Hepatocyte (in vitro differentiated cells): Measurements from ENCODE around the gene TOGARAM2. TPM values are rescaled to one million over a fixed set of nuclear protein-coding genes. Genes with fewer than 3 reads are reported as not detected.

Source experiments
- DNase-seq: peaks from one replicate; pipeline ENCODE4 v3.0.0-alpha.2; 2016; ENCODE audit warnings: low spot score
- H2AFZ ChIP-seq: fragments of 200-600 bp; sonication (generic); 2 replicates; pipeline ENCODE4 v1.6.0; 2016; ENCODE audit warnings: antibody characterized with exemption, mild to moderate bottlenecking
- H3K27ac ChIP-seq: fragments of 200-600 bp; sonication (generic); 2 replicates; pipeline ENCODE4 v1.5.1; 2016; ENCODE audit warnings: mild to moderate bottlenecking
- H3K27me3 ChIP-seq: fragments of 200-600 bp; sonication (generic); 2 replicates; pipeline ENCODE4 v1.6.1; 2016
- H3K36me3 ChIP-seq: fragments of 200-600 bp; sonication (generic); replicated peaks from 2 replicates; pipeline ENCODE4 v1.5.1; 2016; ENCODE audit warnings: low read depth; ENCODE audit not compliant: insufficient read depth
- H3K4me1 ChIP-seq: fragments of 200-600 bp; sonication (generic); 2 replicates; pipeline ENCODE4 v1.5.1; 2016; ENCODE audit warnings: mild to moderate bottlenecking, moderate library complexity; ENCODE audit not compliant: insufficient read depth
- H3K4me2 ChIP-seq: fragments of 200-600 bp; sonication (generic); 2 replicates; pipeline ENCODE4 v1.6.0; 2016
- H3K4me3 ChIP-seq: fragments of 200-600 bp; sonication (generic); 2 replicates; pipeline ENCODE4 v1.5.1; 2016; ENCODE audit warnings: mild to moderate bottlenecking
- H3K79me2 ChIP-seq: fragments of 200-600 bp; sonication (generic); 2 replicates; pipeline ENCODE4 v1.6.0; 2017; ENCODE audit warnings: mild to moderate bottlenecking
- H3K9me2 ChIP-seq: fragments of 200-600 bp; sonication (generic); replicated peaks from 2 replicates; pipeline ENCODE4 v1.6.0; 2017; ENCODE audit warnings: mild to moderate bottlenecking; ENCODE audit not compliant: insufficient read depth
- H3K9me3 ChIP-seq: fragments of 200-600 bp; sonication (generic); 2 replicates; pipeline ENCODE4 v1.5.1; 2016; ENCODE audit warnings: low read depth, mild to moderate bottlenecking
- H4K20me1 ChIP-seq: fragments of 200-600 bp; sonication (generic); 2 replicates; pipeline ENCODE4 v1.6.0; 2016; ENCODE audit warnings: mild to moderate bottlenecking; ENCODE audit not compliant: insufficient read depth, poor library complexity, severe bottlenecking
- EZH2 ChIP-seq: fragments of 200-600 bp; sonication (generic); IDR thresholded peaks from 2 replicates; pipeline ENCODE4 v1.6.1; 2016; ENCODE audit warnings: antibody characterized with exemption, mild to moderate bottlenecking, borderline replicate concordance
- EZH2phosphoT487 ChIP-seq: fragments of 200-600 bp; sonication (generic); IDR thresholded peaks from one replicate; pipeline ENCODE4 v1.6.1; 2018; ENCODE audit warnings: antibody characterized with exemption, mild to moderate bottlenecking, low read depth, moderate library complexity; ENCODE audit not compliant: unreplicated experiment, severe bottlenecking
- WGBS: methylation state at CpG from one replicate; pipeline ENCODE4 v1.1.6; 2016; ENCODE audit warnings: low lambda C conversion rate; ENCODE audit errors: missing lambda C conversion rate; 5-methylcytosine and 5-hydroxymethylcytosine counted together
- polyA plus RNA-seq: library from polyadenylated mRNA; unstranded; fragments of >200 nt; fragmentation: Nextera tagmentation; extraction: Ambion mirVana; gene quantifications from 2 replicates; pipeline ENCODE4 v1.2.1, GENCODE V29; 2016
- total RNA-seq: library from RNA; depleted of rRNA; stranded (reverse); fragments of >200 nt; gene quantifications from 2 replicates; pipeline ENCODE4 v1.2.3, GENCODE V29; 2014
- TF ChIP-seq, protein P1 (sequence below): fragments of 200-600 bp; sonication (generic); IDR thresholded peaks from 2 replicates; pipeline ENCODE4 v1.5.1; 2016; ENCODE audit warnings: antibody characterized with exemption, mild to moderate bottlenecking; ENCODE audit not compliant: poor library complexity

TOGARAM2 gene
- total RNA-seq (0.47 and 0.92 TPM in 2 replicates), polyA plus RNA-seq (1.3 and 2.1 TPM in 2 replicates)

GRCh38 chr2:28981016-28981441 lies at the start of gene TOGARAM2:
Gene TOGARAM2 (plus strand): TSS chr2:28981298. CDS start chr2:28994835, 13,537 bp downstream.
- TF ChIP-seq EZH2 (no peak), EZH2phosphoT487 (no peak)
- TF ChIP-seq, protein P1, sequence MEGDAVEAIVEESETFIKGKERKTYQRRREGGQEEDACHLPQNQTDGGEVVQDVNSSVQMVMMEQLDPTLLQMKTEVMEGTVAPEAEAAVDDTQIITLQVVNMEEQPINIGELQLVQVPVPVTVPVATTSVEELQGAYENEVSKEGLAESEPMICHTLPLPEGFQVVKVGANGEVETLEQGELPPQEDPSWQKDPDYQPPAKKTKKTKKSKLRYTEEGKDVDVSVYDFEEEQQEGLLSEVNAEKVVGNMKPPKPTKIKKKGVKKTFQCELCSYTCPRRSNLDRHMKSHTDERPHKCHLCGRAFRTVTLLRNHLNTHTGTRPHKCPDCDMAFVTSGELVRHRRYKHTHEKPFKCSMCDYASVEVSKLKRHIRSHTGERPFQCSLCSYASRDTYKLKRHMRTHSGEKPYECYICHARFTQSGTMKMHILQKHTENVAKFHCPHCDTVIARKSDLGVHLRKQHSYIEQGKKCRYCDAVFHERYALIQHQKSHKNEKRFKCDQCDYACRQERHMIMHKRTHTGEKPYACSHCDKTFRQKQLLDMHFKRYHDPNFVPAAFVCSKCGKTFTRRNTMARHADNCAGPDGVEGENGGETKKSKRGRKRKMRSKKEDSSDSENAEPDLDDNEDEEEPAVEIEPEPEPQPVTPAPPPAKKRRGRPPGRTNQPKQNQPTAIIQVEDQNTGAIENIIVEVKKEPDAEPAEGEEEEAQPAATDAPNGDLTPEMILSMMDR: no peak
- Histone ChIP-seq H3K4me1 (peaks cover 16% of the 10 kb centered on the region), H3K79me2 (no peaks in the 10 kb centered on the region), H3K36me3 (no peaks in the 10 kb centered on the region), H3K9me2 (no peaks in the 10 kb centered on the region), H3K27me3 (no peaks in the 10 kb centered on the region), H3K4me2 (peak within 1 kb of the TSS; percentile 64), H4K20me1 (no peaks in the 10 kb centered on the region), H2AFZ (peak within 1 kb of the TSS; percentile 49), H3K4me3 (no peak within 1 kb of the TSS), H3K27ac (peak within 1 kb of the TSS; percentile 51), H3K9me3 (no peaks in the 10 kb centered on the region)
- 35% methylated on average over 10 of the region's 10 CpGs for WGBS
- DNase-seq: peak; percentile 70

- H3K79me2 ChIP-seq: peaks cover 15% of the 10 kb centered on the region
- no peaks in the 10 kb centered on the region for H4K20me1 ChIP-seq
- no peak overlapping the region for H3K4me2 ChIP-seq
- DNase-seq: no peak
- no peaks in the 10 kb centered on the region for H3K4me1 ChIP-seq
- no peaks in the 10 kb centered on the region for H3K9me2 ChIP-seq
- WGBS: 94% methylated on average over 2 of the region's 2 CpGs
- H3K27me3 ChIP-seq: no peaks in the 10 kb centered on the region
- TF ChIP-seq EZH2: no peak
- TF ChIP-seq EZH2phosphoT487: no peak
- H3K9me3 ChIP-seq: no peaks in the 10 kb centered on the region
- H3K36me3 ChIP-seq: peaks cover 3% of the 10 kb centered on the region
- no peak overlapping the region for H3K4me3 ChIP-seq
- H3K27ac ChIP-seq: no peak overlapping the region
- H2AFZ ChIP-seq: no peak overlapping the region
Measured at GRCh38 chr2:28934769-28935168, 46.3 kb upstream of the TOGARAM2 start.

- 96% methylated on average over 3 of the region's 3 CpGs for WGBS
- Histone ChIP-seq H3K9me3 (no peaks in the 10 kb centered on the region), H3K27me3 (no peaks in the 10 kb centered on the region), H3K4me1 (no peaks in the 10 kb centered on the region), H3K4me2 (no peak overlapping the region), H3K79me2 (peaks cover 2% of the 10 kb centered on the region), H3K27ac (no peak overlapping the region), H4K20me1 (no peaks in the 10 kb centered on the region), H2AFZ (no peak overlapping the region), H3K36me3 (no peaks in the 10 kb centered on the region), H3K4me3 (no peak overlapping the region), H3K9me2 (no peaks in the 10 kb centered on the region)
- TF ChIP-seq, protein P1: no peak
- no peak for TF ChIP-seq EZH2
- no peak for TF ChIP-seq EZH2phosphoT487
- no peak for DNase-seq
Measured at GRCh38 chr2:28941008-28941407, 40.1 kb upstream of the TOGARAM2 start.

GRCh38 chr2:28944535-28945248 lies 36.4 kb upstream of the TOGARAM2 start:
- H3K27me3 ChIP-seq: no peaks in the 10 kb centered on the region
- H3K9me3 ChIP-seq: no peaks in the 10 kb centered on the region
- H2AFZ ChIP-seq: no peak overlapping the region
- H3K9me2 ChIP-seq: no peaks in the 10 kb centered on the region
- no peak for DNase-seq
- H4K20me1 ChIP-seq: no peaks in the 10 kb centered on the region
- no peaks in the 10 kb centered on the region for H3K4me1 ChIP-seq
- H3K27ac ChIP-seq: no peak overlapping the region
- WGBS: 92% methylated on average over 14 of the region's 14 CpGs
- H3K4me2 ChIP-seq: no peak overlapping the region
- H3K79me2 ChIP-seq: no peaks in the 10 kb centered on the region
- TF ChIP-seq EZH2 (no peak), EZH2phosphoT487 (no peak)
- TF ChIP-seq, protein P1: no peak
- H3K36me3 ChIP-seq: no peaks in the 10 kb centered on the region
- no peak overlapping the region for H3K4me3 ChIP-seq
